Activated CD8-positive, alpha-beta memory T cell treated with anti-CD3 and anti-CD28 coated beads, Interleukin-2, amount 50 U/mL, for 1 hour (primary cell): ENCODE results near the gene ESRRB.

Experiments used
- DNase-seq: peaks from one replicate; pipeline ENCODE4 v3.0.0-alpha.2; 2020; ENCODE audit errors: extremely low read depth

ESRRB gene

DNA sequence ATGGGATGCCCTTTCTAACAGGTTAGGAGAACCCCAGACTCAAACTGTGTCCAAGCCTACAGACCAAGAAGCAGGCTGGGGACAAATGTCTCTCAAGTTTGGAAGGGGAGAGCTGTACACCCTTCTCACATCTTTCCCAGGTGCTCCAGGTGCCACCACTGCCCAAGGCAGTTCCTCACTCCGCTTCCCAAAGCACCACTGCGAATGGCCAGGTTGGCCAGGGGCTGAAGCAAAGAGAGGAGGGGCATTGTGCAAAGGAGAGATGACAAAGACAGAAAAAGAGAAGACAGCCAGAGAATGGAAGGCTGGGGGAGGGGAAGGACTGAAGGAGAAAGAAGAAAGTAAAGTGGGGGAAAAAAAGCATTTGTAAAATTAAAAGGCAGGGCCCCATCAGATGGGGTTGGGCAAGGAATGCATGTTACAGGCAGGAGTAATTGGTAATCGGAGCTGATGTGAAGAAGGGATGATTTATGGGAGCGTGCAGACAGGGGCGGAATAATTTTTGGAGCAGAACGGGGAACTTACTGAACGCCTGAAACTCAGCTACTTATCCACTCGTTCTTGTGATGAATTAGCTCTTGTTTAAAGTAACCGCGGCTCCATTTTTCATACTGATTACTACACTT lies 165.8 kb downstream of the ESRRB start:
- no peak for DNase-seq

DNA sequence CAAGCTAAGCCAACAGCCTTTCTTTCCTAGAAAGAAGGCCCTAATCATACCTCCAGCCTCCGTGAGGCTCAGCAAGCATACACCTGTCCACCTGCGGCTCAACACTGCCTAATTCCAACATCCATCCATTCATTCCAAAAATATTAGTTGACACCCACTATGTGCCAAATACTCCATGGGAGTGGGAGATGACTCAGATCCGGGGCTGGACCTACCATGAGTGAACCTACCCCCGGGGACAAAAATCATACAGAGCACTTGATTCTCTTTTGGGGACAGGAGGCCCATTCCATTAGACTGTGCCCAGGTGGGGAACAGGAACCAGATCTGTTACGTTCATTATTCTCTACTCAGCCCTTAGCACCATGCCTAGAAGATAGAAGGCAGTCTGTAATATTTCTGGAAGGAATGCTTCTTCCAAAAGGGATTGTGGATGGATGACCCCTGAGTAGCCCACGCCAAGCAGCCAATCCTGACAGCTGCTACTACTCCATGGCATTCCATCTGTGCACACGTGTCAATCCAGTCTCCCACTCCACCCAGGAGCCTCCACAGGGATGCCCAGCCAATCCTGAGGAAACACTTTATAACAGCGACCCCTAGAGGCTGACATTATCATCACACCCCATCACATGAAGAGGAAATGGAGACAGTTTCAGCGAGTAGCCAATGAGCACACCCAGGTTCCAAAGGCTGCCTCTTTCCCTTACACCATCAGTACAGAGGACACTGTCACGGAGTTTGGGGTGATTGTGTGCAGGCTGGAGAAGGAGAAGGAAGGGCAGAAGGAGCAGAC lies 170.7 kb downstream of the ESRRB start:
- DNase-seq = no peak

GRCh38 chr14:76547831-76548230 lies 171.9 kb downstream of the ESRRB start:
- DNase-seq = no peak

- DNase-seq = no peak
Observed at GRCh38 chr14:76550534-76550933, 174.6 kb downstream of the ESRRB start.

- DNase-seq = no peak
Observed at GRCh38 chr14:76551116-76551515, 175.2 kb downstream of the ESRRB start.
